Stimulated activated CD4-positive, alpha-beta T cell treated with anti-CD3 and anti-CD28 coated beads, Interleukin-15, amount 100 ng/mL, for 48 hours (primary cell): ENCODE data around the gene TFAP2B.

ENCODE experiments used
- DNase-seq, 2 donors: peaks; one replicate each; pipeline ENCODE4 v3.0.0-alpha.2; 2020; ENCODE audit warnings: low read depth in 2 of 2

The TFAP2B gene

DNA sequence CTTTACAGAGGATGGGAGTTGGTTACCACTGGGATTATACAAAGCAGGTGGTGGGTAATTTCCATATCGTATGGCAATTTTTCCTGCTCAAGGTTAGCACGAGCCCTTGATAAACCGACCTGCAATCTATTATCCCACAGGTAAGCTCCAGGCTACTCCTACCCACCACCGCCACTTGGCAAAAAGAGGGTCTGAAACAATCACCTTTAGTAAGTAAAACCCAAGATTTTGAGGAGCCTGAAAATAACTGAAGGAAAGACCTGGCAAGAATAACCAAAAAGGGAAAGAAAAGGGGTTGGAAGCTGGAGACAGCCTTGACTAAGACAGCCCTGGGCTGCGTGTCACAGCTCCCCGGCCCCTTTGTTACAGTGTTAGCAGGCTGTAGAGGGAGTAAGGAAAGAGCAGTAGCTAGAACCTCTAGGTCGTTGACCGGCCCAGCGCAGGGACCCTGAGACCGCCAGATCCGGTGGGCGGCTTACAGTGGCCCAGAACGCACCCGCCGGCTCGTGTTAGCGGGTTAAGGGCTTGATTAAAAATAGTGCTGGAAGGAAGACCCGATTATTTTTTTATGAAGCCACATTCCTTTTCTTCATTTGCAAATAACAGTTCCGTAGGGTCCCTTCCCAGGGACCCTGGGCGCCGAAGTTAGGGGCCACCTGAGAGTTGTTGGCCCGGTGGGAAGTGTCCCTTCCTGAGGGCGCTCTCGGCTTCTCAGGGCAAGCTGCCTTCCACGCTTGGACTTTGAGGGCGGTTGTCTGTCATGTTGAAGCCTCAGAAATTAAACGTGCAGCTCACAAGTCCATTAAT, 30.5 kb downstream of the TFAP2B start:
- DNase-seq = no peak

DNA sequence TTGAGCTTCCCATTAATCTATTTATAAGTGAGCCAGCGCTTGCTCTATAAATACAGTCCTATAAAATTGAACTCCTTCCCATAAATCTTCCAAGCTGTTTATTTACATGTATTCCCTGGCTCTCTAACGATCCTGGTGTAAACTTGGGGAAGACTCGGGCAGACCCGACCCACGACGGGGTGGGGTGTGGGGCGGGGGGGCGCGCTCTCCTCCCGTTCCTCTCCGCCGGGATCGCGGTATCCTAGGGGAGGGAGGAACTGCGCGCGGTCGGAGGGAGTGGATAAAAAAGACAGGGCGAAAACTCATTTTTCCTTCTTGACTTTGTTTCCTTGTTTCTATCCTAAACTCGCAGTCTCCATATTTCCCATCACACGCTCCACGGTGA, 31.1 kb downstream of the TFAP2B start:
- no peak for DNase-seq

DNA sequence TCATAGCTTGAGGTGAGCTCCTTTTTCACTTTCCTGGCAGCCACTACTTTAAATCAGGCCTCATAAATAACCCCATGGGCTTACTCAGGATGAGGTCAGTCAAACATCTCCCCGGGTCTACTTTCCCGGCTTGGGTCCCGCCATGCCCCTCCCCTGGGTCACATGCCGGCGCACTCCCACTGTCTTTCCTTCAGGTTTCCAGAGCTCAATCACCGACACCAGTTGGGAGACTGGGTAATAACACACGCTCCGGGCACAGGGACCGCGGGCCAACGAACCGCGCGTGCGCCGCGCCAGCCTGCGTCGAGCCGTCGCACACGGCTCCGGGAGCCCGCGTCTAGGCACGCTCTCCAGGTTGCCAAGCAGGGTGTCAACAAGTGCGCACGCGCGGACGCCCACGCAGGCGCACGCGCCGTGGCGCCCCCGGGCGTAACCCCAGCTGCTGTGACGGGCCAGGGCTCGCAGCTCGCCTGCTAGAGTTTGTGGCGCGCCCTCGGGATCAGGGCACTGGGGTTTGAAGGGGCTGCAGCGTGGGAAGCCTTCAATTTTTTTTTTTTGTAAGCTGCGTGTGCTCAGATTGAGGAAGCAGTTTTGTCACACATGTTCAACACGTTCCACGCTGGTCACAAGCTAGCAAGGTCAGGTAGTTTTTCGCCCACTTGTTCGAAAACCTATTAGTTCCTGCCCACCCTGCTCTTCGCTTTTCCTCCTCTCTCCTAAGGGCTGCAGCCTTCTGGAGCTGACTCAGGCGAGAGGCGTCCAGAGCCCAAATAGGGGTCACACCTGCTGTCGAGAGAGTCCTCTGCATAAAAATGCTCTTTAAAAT, 31.8 kb downstream of the TFAP2B start:
- DNase-seq = no peak

DNA sequence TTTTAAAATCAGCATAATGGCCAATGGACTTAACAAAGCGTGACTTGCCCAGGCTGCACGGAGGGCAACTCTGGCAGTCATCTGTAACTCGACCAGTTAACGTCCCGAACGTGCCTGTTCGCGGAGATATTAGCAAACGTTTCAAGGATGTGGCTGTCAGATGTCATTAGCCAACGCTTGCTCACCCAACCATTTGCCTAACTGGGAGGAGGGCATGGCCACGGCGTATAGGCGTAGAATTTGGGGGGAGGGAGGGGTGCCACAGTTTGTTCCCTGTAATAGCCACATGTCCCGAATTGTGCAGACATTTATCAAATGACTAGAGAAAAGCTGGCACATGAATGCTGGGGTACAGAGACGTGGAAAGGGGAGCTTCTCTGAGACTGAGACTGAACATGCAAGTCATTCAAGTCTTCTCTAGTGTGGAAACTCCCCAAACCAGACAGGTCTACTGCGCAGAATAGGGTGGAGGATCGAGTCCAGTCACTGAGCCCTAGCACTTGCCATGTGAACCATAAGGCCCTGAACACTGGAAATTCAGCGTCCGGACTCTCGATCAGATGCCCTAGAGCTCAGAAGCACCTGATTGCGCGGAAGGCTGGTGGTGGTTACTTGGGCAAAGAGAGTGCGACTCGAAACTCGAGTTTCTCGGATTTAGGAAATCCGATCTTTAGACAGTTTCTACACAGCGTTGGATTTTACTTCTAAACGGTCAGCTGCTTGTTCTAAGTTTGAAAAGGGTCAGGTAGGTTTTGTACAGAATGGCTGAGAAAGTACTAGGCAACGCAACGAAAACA, 32.6 kb downstream of the TFAP2B start:
- no peak for DNase-seq

DNA sequence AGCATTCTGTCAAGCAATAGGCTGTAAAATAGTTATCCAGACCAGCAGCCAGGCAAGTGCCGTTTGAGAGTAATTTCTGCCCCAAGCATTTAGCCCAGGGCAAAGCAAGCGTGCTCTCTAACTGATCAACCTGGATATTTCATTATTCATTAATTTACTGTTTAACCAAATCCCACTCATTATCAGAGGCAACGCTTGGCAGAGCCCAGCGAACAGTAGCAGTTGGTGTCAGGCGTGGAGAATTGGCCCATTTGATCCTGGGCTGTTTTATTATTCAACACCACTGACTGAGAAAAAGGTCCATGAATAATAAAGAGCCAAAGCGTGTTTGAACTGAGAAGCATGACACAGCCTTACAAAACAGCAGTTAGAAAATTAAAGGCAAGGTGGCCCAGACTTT, 35.3 kb downstream of the TFAP2B start:
- DNase-seq = no peak

DNA sequence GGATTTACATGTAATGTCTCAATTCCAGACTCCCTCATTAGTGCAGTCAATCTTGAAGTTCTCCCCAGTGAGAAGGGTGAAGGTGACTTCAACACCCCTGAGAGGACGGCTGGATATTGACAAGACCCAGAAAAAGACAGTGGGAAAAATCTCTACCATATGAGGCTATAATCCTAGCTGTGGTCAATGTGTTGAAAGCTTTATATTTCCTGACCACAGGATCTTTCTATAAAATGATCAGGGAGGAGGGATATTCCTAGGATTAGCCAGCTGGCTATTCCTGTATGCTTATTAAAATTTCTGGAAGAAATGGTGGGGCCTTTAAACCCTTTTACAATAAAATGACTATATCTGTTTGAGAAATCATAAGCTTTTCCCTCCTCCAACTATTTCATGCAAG, 43.0 kb downstream of the TFAP2B start:
- no peak for DNase-seq

DNA sequence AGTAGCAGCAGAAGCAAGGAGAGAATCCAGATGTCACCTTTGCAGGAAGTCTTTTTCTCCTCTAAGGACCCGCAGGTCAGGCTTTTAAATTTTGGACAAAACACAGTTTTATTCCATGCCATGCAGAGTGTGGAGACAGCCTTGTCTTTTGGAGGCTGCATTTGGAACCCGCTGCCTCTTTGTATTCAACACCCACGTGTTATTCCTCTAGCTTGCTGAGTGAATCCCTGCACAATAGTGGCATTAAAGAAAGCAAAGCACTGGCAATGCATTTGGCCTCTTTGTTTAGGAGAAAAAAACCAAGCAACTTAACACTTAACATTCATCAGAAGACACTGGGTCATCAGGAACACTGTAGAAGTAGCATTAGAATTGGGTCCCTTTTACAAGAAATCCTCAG, 43.5 kb downstream of the TFAP2B start:
- DNase-seq = no peak

DNA sequence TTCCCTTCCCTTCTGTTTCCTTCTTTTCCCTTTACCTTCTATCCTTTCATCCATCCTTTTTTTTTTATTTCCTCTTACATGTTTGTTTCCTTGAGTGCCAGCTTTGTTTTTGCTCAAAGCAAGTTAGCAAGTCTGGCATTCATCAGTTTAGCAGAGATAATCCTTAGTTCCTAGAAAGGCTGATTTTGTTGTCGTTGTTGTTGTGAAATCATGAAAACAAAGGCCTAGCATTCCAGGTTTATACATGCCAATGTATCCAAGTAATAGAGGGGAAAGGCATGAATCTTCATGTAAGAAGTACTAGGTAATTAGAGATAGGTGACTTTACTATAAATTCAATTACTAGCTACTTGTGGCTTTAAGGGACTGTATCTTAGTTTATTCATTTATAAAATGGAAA, 45.9 kb downstream of the TFAP2B start:
- DNase-seq = no peak

DNA sequence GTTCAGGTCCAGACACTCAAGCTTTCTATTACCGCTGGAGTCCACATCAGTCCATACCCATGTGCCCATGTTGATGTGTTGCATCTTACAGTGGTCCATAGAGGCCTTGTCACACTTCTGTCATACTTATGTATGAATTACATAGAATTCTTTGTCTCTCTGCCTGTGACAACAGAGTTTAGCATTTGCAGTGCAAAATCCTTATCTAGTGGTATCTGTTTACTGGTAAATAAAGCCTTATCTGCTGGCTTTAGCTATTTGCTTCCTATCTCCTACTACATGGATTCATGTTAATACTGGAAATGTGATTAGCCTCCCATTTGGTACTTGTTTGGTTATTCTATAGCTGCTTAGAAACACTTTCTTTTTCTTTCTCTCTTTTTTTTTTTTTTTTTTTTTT, 49.8 kb downstream of the TFAP2B start:
- DNase-seq = no peak

DNA sequence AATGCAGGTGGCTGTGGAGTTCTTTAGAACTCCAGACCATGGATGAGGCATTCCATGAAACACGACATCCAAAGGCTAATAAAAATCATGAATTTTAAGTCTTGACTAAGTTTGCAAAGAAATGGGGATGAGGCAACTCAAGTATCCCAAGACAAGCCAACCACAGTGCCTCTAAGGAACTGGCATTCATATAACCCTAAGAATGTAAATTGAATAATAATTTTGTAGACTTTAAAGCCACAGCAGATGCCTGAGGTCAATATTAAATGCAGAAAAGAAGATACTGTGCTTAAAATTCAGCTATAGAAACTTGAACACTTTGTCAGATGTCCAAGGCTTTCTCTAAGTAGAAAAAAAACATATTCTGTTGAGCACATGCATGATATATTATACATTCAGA, 54.5 kb downstream of the TFAP2B start:
- no peak for DNase-seq

DNA sequence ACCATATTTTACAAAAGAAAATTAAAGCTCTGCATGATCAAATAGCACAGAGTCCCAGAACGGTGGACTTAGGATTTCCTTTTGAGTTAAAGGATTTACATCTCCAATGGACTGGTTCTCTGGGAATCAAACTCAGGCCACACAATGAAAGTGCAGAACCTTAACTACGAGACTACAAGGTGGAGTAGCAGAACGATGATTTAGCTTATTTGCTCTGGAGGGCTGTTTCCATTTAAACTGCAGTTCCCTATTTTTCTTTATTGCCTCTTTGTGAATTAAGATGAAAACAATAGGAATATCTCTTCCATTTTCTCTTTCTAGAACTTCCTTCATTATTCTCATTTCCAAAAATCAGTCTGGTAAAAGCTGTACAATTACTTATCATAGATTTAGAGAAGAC, 65.7 kb downstream of the TFAP2B start:
- no peak for DNase-seq

DNA sequence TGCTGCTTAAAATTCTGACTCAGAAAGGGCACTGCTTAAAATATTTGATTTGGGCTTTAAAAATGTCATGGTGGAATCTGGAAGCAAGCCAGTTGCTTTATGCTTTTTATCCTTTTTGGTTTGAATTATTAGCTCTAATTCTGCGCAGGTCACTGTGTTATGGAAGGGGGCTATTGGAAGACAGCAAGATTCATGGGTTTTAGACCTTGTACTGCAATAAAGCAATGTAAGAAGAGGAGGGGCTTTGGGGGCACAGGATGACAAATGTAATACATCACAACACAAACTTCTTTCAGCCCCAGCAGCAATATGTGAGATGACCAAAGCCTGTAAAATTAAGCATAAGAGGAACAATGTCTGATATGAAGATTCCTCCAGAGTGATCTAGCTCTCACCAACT, 68.4 kb downstream of the TFAP2B start:
- no peak for DNase-seq

DNA sequence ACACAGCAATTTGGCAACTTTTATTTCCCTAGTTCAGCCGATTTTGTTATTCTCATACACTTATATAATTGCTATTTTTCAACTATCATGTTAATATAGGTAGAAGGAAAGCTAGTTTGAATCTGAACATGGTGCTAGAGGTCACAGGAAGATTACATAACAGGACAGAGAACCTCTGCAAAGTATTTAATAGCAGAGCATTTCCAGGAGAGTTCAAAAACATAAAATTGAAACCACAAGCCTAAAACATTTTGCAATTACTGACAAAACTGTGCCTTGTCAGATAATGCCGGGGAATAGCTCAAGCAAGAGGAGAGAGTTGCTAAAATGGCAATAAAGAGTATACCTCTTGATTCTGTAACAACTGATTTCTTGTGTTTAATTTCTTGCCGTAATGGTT, 70.8 kb downstream of the TFAP2B start:
- DNase-seq = no peak

DNA sequence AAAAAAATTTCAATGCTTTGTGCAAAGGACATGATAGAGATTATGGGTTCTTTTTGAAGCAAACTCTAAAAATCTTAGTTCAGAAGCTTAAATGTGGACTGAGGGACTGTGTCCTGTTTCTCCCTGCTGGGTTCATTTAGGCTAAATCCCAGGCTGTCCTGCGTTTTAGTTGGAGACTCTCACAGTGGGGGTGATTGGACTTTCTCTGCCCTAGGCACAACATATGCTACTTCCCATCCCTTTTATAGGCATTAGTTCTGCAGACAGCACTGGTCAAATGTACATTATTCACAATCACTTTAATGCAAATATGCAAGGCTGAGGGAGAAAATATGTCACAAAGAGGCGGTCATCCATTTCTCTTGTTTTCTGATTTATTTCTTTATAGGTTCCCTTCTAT, 71.3 kb downstream of the TFAP2B start:
- no peak for DNase-seq

DNA sequence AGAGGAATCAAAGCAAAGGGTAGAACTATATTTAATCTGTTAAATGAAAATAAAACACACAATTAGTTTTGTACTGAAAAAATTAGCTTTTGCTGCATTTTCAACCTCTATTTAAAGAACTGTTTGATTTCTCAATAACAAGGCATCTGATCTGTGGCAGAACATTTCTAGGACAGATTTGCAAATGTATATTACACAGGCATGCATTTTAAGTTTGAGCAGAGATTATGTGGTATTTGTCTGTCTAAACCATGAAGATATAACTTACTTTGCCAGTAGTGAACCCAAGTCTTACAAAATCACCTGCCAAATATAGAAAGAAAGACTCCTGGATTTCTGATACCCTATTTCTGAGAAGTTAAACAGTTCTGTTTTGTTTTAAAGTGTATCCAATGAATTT, 71.9 kb downstream of the TFAP2B start:
- no peak for DNase-seq

DNA sequence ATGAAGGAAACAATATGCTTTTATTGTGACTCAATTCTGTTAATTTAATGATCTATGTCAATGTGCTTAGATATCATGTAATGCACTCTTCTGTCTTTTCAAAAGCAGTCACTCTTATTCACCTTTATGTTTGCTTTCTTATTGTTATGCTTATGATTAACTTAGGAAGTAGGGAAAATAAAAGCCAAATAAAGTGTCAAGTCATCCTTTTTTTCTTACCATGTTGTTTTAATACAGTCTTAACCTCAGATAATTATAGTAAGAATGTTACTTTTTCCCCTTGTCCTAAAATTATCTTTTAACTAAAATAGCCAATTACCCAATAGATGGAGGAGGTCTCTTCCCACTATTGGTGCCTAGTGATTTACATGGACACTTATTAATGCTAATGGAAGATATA, 72.6 kb downstream of the TFAP2B start:
- no peak for DNase-seq
